ENCODE results near the gene RRP8. TPM values are rescaled to one million over a fixed set of nuclear protein-coding genes. Genes with fewer than 3 reads are reported as not detected.

Gene RRP8
- total RNA-seq, 1 experiment from 2014 or later = 16.0 TPM

DNA sequence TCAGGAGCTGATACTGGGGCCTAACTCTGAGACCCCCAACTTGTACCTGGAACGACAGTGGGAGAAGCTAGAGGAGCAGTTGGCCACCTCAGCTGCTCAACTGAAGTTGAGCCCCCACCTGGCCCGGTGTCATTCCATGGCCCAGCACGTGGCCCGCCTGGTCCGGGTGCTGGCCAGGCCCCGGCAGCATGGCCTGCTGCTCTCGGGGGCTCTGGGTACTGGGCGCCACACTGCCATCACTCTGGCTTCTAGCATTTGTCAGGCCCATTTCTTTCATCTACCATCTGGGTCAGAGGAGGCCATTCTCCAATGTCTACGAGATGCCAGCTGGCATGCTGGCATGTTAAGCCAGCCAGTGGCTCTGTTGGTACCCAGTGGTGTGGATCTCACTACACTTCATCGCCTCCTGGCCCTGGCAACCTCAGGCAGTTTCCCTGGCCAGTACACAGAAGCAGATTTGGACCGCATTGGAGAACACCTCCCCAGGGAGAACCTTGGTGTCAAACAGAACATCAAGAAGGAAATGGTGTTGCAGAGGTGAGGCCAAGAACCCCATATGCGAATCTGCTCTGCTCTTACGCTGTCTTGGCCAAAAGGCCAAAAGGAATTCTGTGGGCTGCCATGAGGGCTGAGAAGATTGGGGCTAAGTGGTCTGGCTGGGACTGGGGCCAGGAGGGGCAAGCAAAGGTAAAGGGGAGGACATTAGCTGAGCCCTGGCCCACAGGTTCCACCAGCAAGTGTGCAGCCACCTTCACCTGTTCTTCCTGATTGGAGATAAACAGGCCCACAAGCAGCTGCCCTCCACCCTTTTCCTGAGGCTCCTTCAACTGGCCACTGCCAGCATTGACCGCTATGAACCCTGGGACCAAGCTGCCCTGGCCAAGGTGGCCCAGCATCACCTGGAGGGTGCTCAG is 45.4 kb downstream of the RRP8 start:
- no peak overlapping the region for H3K23ac ChIP-seq (ENCODE audit: insufficient read length, low read depth, low read length)
- no peaks in the 10 kb centered on the region; the same call in 1 of the 2 replicates for H3K27me3 Mint-ChIP-seq (ENCODE audit: low read depth)
- no peak for DNase-seq
- no peak overlapping the region for H3K9ac ChIP-seq (ENCODE audit: extremely low read depth, insufficient read length, low read length)
- no peak overlapping the region for H2BK120ac ChIP-seq (ENCODE audit: low read depth, low read length, poor library complexity, severe bottlenecking)
- no peaks in the 10 kb centered on the region for H3K4me1 ChIP-seq (ENCODE audit: insufficient read depth, low read length)
- H3K18ac ChIP-seq (ENCODE audit: insufficient read length, low read depth, low read length) = no peak overlapping the region
- no peak overlapping the region for H4K91ac ChIP-seq (ENCODE audit: insufficient read length, low read depth, low read length)
- no peak overlapping the region for H2BK5ac ChIP-seq (ENCODE audit: insufficient read length, low read length)
- no peak overlapping the region for H3K4ac ChIP-seq (ENCODE audit: low read depth, low read length)
- no peak overlapping the region for H2BK12ac ChIP-seq (ENCODE audit: insufficient read length, low read depth, low read length)
- no peak overlapping the region for H3T11ph ChIP-seq (ENCODE audit: low read length)
- H3K27ac Mint-ChIP-seq = peak overlapping the region in 1 of 3 experiments; percentile 8; a peak in 1 of 7 replicates
- H2AK5ac ChIP-seq (ENCODE audit: insufficient read length, low read length) = no peak overlapping the region
- H3K27ac ChIP-seq (ENCODE audit: insufficient read length, low read depth, low read length) = no peak overlapping the region
- no peak overlapping the region for H3K4me2 ChIP-seq (ENCODE audit: insufficient read depth, insufficient read length, low read length)
- H4K20me1 ChIP-seq (ENCODE audit: control insufficient read depth, insufficient read depth, insufficient read length) = no peaks in the 10 kb centered on the region
- no peak overlapping the region for H4K8ac ChIP-seq (replicated peaks; ENCODE audit: insufficient read length, low read depth, low read length)
- H3K14ac ChIP-seq (ENCODE audit: insufficient read depth, low read length) = no peak overlapping the region
- H3K23me2 ChIP-seq (ENCODE audit: insufficient read length, low read depth, low read length, poor library complexity, severe bottlenecking) = no peaks in the 10 kb centered on the region
- no peaks in the 10 kb centered on the region for H3K79me2 ChIP-seq (ENCODE audit: insufficient read depth, low read length)
- no peak overlapping the region for H2BK20ac ChIP-seq (ENCODE audit: low read depth, low read length, poor library complexity, severe bottlenecking)
- TF ChIP-seq, protein P1, sequence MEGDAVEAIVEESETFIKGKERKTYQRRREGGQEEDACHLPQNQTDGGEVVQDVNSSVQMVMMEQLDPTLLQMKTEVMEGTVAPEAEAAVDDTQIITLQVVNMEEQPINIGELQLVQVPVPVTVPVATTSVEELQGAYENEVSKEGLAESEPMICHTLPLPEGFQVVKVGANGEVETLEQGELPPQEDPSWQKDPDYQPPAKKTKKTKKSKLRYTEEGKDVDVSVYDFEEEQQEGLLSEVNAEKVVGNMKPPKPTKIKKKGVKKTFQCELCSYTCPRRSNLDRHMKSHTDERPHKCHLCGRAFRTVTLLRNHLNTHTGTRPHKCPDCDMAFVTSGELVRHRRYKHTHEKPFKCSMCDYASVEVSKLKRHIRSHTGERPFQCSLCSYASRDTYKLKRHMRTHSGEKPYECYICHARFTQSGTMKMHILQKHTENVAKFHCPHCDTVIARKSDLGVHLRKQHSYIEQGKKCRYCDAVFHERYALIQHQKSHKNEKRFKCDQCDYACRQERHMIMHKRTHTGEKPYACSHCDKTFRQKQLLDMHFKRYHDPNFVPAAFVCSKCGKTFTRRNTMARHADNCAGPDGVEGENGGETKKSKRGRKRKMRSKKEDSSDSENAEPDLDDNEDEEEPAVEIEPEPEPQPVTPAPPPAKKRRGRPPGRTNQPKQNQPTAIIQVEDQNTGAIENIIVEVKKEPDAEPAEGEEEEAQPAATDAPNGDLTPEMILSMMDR (conservative IDR thresholded peaks at IDR 0.05) = no peak
- H2BK15ac ChIP-seq (ENCODE audit: low read depth, low read length) = no peak overlapping the region
- H3K9me3 Mint-ChIP-seq = no peaks in the 10 kb centered on the region
- no peak overlapping the region for H3K4me3 Mint-ChIP-seq
- no peaks in the 10 kb centered on the region for H3K36me3 Mint-ChIP-seq (ENCODE audit: insufficient read depth in 1 of 3, low read depth in 3 of 3)
- H2AFZ ChIP-seq (ENCODE audit: low read length) = no peak overlapping the region
- no CpG with 5 or more reads among the region's 14 CpGs for WGBS (ENCODE audit: extremely low coverage, insufficient read length, low lambda C conversion rate)
- H3K79me1 ChIP-seq (ENCODE audit: insufficient read depth, low read depth, low read length, poor library complexity, severe bottlenecking) = no peaks in the 10 kb centered on the region
- H3K9me3 ChIP-seq (ENCODE audit: control insufficient read depth, low read depth, low read length) = no peaks in the 10 kb centered on the region
- H3K4me1 Mint-ChIP-seq = peaks cover 6 to 11% of the 10 kb centered on the region in 2 experiments; a peak in 3 of 4 replicates
- H3K56ac ChIP-seq (ENCODE audit: insufficient read length, low read depth, low read length) = no peak overlapping the region
- no peak overlapping the region for H4K5ac ChIP-seq (ENCODE audit: insufficient read length, low read depth, low read length)
- H3K27me3 ChIP-seq (ENCODE audit: insufficient read depth, low read length) = no peaks in the 10 kb centered on the region
